ENCODE results near the gene CHDH. TPM values are rescaled to one million over a fixed set of nuclear protein-coding genes. Genes with fewer than 3 reads are reported as not detected.

CHDH gene
- polyA plus RNA-seq, 1 experiment = 0.18 TPM

- CTCF ChIA-PET = interaction anchor here (1.7 to 2.5 kb wide), 3 partner anchors 8 to 133 kb away, joined by 3 to 12 read pairs (median 8); no protein-coding TSS in a partner anchor
- POLR2A ChIA-PET = no interaction called here
- Histone ChIP-seq H3K27me3 (ENCODE audit: control insufficient read depth, insufficient read depth, low read length) (peaks cover 9% of the 10 kb centered on the region), H3K36me3 (ENCODE audit: control insufficient read depth, insufficient read depth, low read length) (no peaks in the 10 kb centered on the region), H3K4me3 (ENCODE audit: low read depth, low read length) (no peak overlapping the region)
- TF ChIP-seq, protein P1, sequence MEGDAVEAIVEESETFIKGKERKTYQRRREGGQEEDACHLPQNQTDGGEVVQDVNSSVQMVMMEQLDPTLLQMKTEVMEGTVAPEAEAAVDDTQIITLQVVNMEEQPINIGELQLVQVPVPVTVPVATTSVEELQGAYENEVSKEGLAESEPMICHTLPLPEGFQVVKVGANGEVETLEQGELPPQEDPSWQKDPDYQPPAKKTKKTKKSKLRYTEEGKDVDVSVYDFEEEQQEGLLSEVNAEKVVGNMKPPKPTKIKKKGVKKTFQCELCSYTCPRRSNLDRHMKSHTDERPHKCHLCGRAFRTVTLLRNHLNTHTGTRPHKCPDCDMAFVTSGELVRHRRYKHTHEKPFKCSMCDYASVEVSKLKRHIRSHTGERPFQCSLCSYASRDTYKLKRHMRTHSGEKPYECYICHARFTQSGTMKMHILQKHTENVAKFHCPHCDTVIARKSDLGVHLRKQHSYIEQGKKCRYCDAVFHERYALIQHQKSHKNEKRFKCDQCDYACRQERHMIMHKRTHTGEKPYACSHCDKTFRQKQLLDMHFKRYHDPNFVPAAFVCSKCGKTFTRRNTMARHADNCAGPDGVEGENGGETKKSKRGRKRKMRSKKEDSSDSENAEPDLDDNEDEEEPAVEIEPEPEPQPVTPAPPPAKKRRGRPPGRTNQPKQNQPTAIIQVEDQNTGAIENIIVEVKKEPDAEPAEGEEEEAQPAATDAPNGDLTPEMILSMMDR (IDR thresholded peaks at IDR 0.05; ENCODE audit: insufficient read depth, low read depth, low read length) = no peak
- no peak for DNase-seq (ENCODE audit: low read depth)
Measured at GRCh38 chr3:53844262-53845102, 1.7 kb downstream of the CHDH start.

GRCh38 chr3:53843195-53844177 lies 2.7 kb downstream of the CHDH start:
- no peak overlapping the region for H3K4me3 ChIP-seq (ENCODE audit: low read depth, low read length)
- DNase-seq (ENCODE audit: low read depth) = no peak
- no peaks in the 10 kb centered on the region for H3K36me3 ChIP-seq (ENCODE audit: control insufficient read depth, insufficient read depth, low read length)
- ChIA-PET POLR2A (no interaction called here), CTCF (interaction anchor here (2.1 to 2.5 kb wide), 2 partner anchors 7 to 10 kb away, joined by 8 to 12 read pairs; no protein-coding TSS in a partner anchor)
- H3K27me3 ChIP-seq (ENCODE audit: control insufficient read depth, insufficient read depth, low read length) = peaks cover 9% of the 10 kb centered on the region
- TF ChIP-seq, protein P1 (IDR thresholded peaks at IDR 0.05; ENCODE audit: insufficient read depth, low read depth, low read length) = no peak

- Histone ChIP-seq H3K27me3 (ENCODE audit: control insufficient read depth, insufficient read depth, low read length) (peaks cover 9% of the 10 kb centered on the region), H3K4me3 (ENCODE audit: low read depth, low read length) (no peak overlapping the region), H3K36me3 (ENCODE audit: control insufficient read depth, insufficient read depth, low read length) (no peaks in the 10 kb centered on the region)
- TF ChIP-seq, protein P1 (IDR thresholded peaks at IDR 0.05; ENCODE audit: insufficient read depth, low read depth, low read length) = no peak
- POLR2A ChIA-PET = no interaction called here
- no peak for DNase-seq (ENCODE audit: low read depth)
- CTCF ChIA-PET = no interaction called here
Measured at GRCh38 chr3:53842436-53843194, 3.6 kb downstream of the CHDH start.

GRCh38 chr3:53841296-53841695 lies 4.9 kb downstream of the CHDH start:
- TF ChIP-seq, protein P1 (IDR thresholded peaks at IDR 0.05; ENCODE audit: insufficient read depth, low read depth, low read length) = no peak
- CTCF ChIA-PET = no interaction called here
- no peak overlapping the region for H3K4me3 ChIP-seq (ENCODE audit: low read depth, low read length)
- no peaks in the 10 kb centered on the region for H3K36me3 ChIP-seq (ENCODE audit: control insufficient read depth, insufficient read depth, low read length)
- POLR2A ChIA-PET = no interaction called here
- peaks cover 2% of the 10 kb centered on the region; the same call in 1 of the 2 replicates for H3K27me3 ChIP-seq (ENCODE audit: control insufficient read depth, insufficient read depth, low read length)
- DNase-seq (ENCODE audit: low read depth) = no peak

All from BJ (cell line).